CD8-positive, alpha-beta memory T cell (primary cell): ENCODE results near the gene DOCK3. TPM values are rescaled to one million over a fixed set of nuclear protein-coding genes. Genes with fewer than 3 reads are reported as not detected.

Source experiments
- CTCF ChIA-PET: fragments of 350-600 bp; sonication (Branson Sonifier 250); formaldehyde crosslinking; loops from one replicate; lab custom pipeline; 2021; ENCODE audit warnings: antibody characterized with exemption; lab: Charles Lee
- POLR2A ChIA-PET: fragments of 350-600 bp; sonication (Branson Sonifier 250); formaldehyde crosslinking; loops from one replicate; lab custom pipeline; 2021; ENCODE audit warnings: antibody characterized with exemption; lab: Charles Lee
- DNase-seq, 5 donors: peaks; one replicate each; pipeline versions ENCODE4 v3.0.0 to v3.0.0-alpha.2; 2020 to 2022; ENCODE audit warnings: mixed read lengths in 1 of 5
- H3K27ac ChIP-seq: one replicate; pipeline ENCODE4 v1.7.0; 2013; ENCODE audit warnings: low read depth, mild to moderate bottlenecking, low read length, moderate library complexity
- H3K27me3 ChIP-seq: 2 replicates; pipeline ENCODE4 v1.7.0; 2013; ENCODE audit warnings: low read length, mild to moderate bottlenecking; ENCODE audit not compliant: insufficient read depth, poor library complexity, severe bottlenecking
- H3K36me3 ChIP-seq: 2 replicates; pipeline ENCODE4 v1.7.0; 2013; ENCODE audit warnings: mild to moderate bottlenecking, low read length, moderate library complexity; ENCODE audit not compliant: insufficient read depth
- H3K4me1 ChIP-seq: 2 replicates; pipeline ENCODE4 v1.7.0; 2013; ENCODE audit warnings: mild to moderate bottlenecking, low read length, moderate library complexity; ENCODE audit not compliant: insufficient read depth
- H3K4me3 ChIP-seq: 2 replicates; pipeline ENCODE4 v1.7.0; 2013; ENCODE audit warnings: mild to moderate bottlenecking, low read length
- H3K9me3 ChIP-seq: 2 replicates; pipeline ENCODE4 v1.7.0; 2013; ENCODE audit warnings: mild to moderate bottlenecking, low read length
- H3K27ac Mint-ChIP-seq, 8 donors: one replicate each; pipeline ENCODE4 v1.8.0; 2020 to 2021; ENCODE audit warnings: mixed read lengths in 8 of 8, mild to moderate bottlenecking in 6 of 8, inconsistent platforms in 3 of 8, moderate library complexity in 3 of 8
- H3K27me3 Mint-ChIP-seq, 2 donors: one replicate each; pipeline ENCODE4 v1.8.0; 2020 to 2021; ENCODE audit warnings: mixed read lengths in 2 of 2, mild to moderate bottlenecking in 1 of 2, moderate library complexity in 1 of 2
- H3K36me3 Mint-ChIP-seq, 3 donors: one replicate each; pipeline ENCODE4 v1.8.0; 2020 to 2021; ENCODE audit warnings: mixed read lengths in 3 of 3, inconsistent platforms in 1 of 3, mild to moderate bottlenecking in 1 of 3
- H3K4me1 Mint-ChIP-seq, 3 donors: one replicate each; pipeline ENCODE4 v1.8.0; 2020 to 2021; ENCODE audit warnings: mixed read lengths in 3 of 3, inconsistent platforms in 1 of 3, mild to moderate bottlenecking in 1 of 3
- H3K4me3 Mint-ChIP-seq, 7 donors: one replicate each; pipeline ENCODE4 v1.8.0; 2020 to 2021; ENCODE audit warnings: mixed read lengths in 7 of 7, mild to moderate bottlenecking in 6 of 7, moderate library complexity in 4 of 7, inconsistent platforms in 2 of 7
- H3K9me3 Mint-ChIP-seq, 5 donors: one replicate each; pipeline ENCODE4 v1.8.0; 2020 to 2022; ENCODE audit warnings: mixed read lengths in 5 of 5, mild to moderate bottlenecking in 3 of 5, moderate library complexity in 2 of 5, inconsistent platforms in 1 of 5
- polyA plus RNA-seq: library from polyadenylated mRNA; unstranded; fragments of 300-500 nt; fragmentation: Illumina TruSeq; gene quantifications from one replicate; pipeline ENCODE4 v1.2.3, GENCODE V29; 2021
- total RNA-seq, 2 experiments: library from RNA; stranded (reverse); gene quantifications; one replicate each; pipeline ENCODE4 v1.2.3, GENCODE V29; 2021

The DOCK3 gene
- total and polyA plus RNA-seq, 3 experiments from 2014 or later: 0.16 to 2.1 (median 2.0) TPM

- no peaks in the 10 kb centered on the region for H3K36me3 ChIP-seq
- Mint-ChIP-seq H3K27me3 (peaks cover 0 to 8% of the 10 kb centered on the region in 2 donors), H3K4me3 (no peak overlapping the region), H3K9me3 (peaks cover 13 to 22% (median 15%) of the 10 kb centered on the region in 5 donors), H3K27ac (no peak overlapping the region), H3K4me1 (no peaks in the 10 kb centered on the region), H3K36me3 (peaks cover 0 to 22% (median 0%) of the 10 kb centered on the region in 3 donors)
- CTCF ChIA-PET: no interaction called here
- POLR2A ChIA-PET: no interaction called here
- H3K9me3 ChIP-seq: no peaks in the 10 kb centered on the region
- no peak for DNase-seq
- H3K27me3 ChIP-seq: no peaks in the 10 kb centered on the region
- no peak overlapping the region for H3K27ac ChIP-seq
- H3K4me1 ChIP-seq: no peaks in the 10 kb centered on the region
- H3K4me3 ChIP-seq: no peak overlapping the region
Measured at GRCh38 chr3:50806806-50807205, 132.1 kb downstream of the DOCK3 start.

- Histone ChIP-seq H3K36me3 (no peaks in the 10 kb centered on the region), H3K4me3 (no peak overlapping the region), H3K27ac (no peak overlapping the region), H3K27me3 (no peaks in the 10 kb centered on the region), H3K4me1 (no peaks in the 10 kb centered on the region), H3K9me3 (no peaks in the 10 kb centered on the region)
- Mint-ChIP-seq H3K9me3 (peaks cover 8 to 17% (median 11%) of the 10 kb centered on the region in 5 donors), H3K4me1 (no peaks in the 10 kb centered on the region), H3K36me3 (peaks cover 0 to 17% (median 0%) of the 10 kb centered on the region in 3 donors), H3K27ac (no peak overlapping the region), H3K4me3 (no peak overlapping the region), H3K27me3 (peaks cover 0 to 8% of the 10 kb centered on the region in 2 donors)
- CTCF ChIA-PET: no interaction called here
- DNase-seq: no peak
- POLR2A ChIA-PET: no interaction called here
Measured at GRCh38 chr3:50807266-50807665, 132.5 kb downstream of the DOCK3 start.

- CTCF ChIA-PET: no interaction called here
- POLR2A ChIA-PET: no interaction called here
- no peak overlapping the region for H3K4me3 Mint-ChIP-seq
Measured at GRCh38 chr3:50811893-50812292, 137.2 kb downstream of the DOCK3 start.

GRCh38 chr3:50815844-50816243 is 141.1 kb downstream of the DOCK3 start:
- Histone ChIP-seq H3K36me3 (no peaks in the 10 kb centered on the region), H3K4me3 (no peak overlapping the region), H3K4me1 (no peaks in the 10 kb centered on the region), H3K27me3 (no peaks in the 10 kb centered on the region), H3K27ac (no peak overlapping the region), H3K9me3 (no peaks in the 10 kb centered on the region)
- Mint-ChIP-seq H3K27me3 (no peaks in the 10 kb centered on the region), H3K4me1 (no peaks in the 10 kb centered on the region), H3K27ac (no peak overlapping the region), H3K9me3 (no peaks in the 10 kb centered on the region), H3K4me3 (no peak overlapping the region), H3K36me3 (no peaks in the 10 kb centered on the region)
- ChIA-PET POLR2A (no interaction called here), CTCF (no interaction called here)
- DNase-seq: no peak

More at GRCh38 chr3:50811893-50812292, 137.2 kb downstream of the DOCK3 start:
- DNase-seq: no peak
- no peaks in the 10 kb centered on the region for H3K36me3 ChIP-seq
- peaks cover 0 to 5% (median 0%) of the 10 kb centered on the region in 3 donors for H3K36me3 Mint-ChIP-seq
- H3K4me1 Mint-ChIP-seq: no peaks in the 10 kb centered on the region
- no peak overlapping the region for H3K4me3 ChIP-seq
- no peaks in the 10 kb centered on the region for H3K27me3 ChIP-seq
- H3K27ac Mint-ChIP-seq: no peak overlapping the region
- no peaks in the 10 kb centered on the region for H3K9me3 ChIP-seq
- H3K27ac ChIP-seq: no peak overlapping the region
- H3K9me3 Mint-ChIP-seq: no peaks in the 10 kb centered on the region
- H3K4me1 ChIP-seq: no peaks in the 10 kb centered on the region
- H3K27me3 Mint-ChIP-seq: peaks cover 0 to 1% of the 10 kb centered on the region in 2 donors

GRCh38 chr3:50816894-50817293 is 142.2 kb downstream of the DOCK3 start:
- Histone ChIP-seq H3K36me3 (no peaks in the 10 kb centered on the region), H3K4me3 (no peak overlapping the region), H3K27me3 (no peaks in the 10 kb centered on the region), H3K9me3 (no peaks in the 10 kb centered on the region), H3K27ac (no peak overlapping the region), H3K4me1 (no peaks in the 10 kb centered on the region)
- H3K36me3 Mint-ChIP-seq: no peaks in the 10 kb centered on the region
- H3K27ac Mint-ChIP-seq: no peak overlapping the region
- no peak overlapping the region for H3K4me3 Mint-ChIP-seq
- CTCF ChIA-PET: no interaction called here
- no peaks in the 10 kb centered on the region for H3K4me1 Mint-ChIP-seq
- POLR2A ChIA-PET: no interaction called here
- H3K27me3 Mint-ChIP-seq: no peaks in the 10 kb centered on the region
- no peak for DNase-seq
- no peaks in the 10 kb centered on the region for H3K9me3 Mint-ChIP-seq

- CTCF ChIA-PET: no interaction called here
- H3K27ac ChIP-seq: no peak overlapping the region
- no peak overlapping the region for H3K4me3 ChIP-seq
- H3K27me3 ChIP-seq: no peaks in the 10 kb centered on the region
- no peak overlapping the region for H3K27ac Mint-ChIP-seq
- H3K9me3 Mint-ChIP-seq: no peaks in the 10 kb centered on the region
- no peaks in the 10 kb centered on the region for H3K27me3 Mint-ChIP-seq
- H3K4me3 Mint-ChIP-seq: no peak overlapping the region
- POLR2A ChIA-PET: no interaction called here
- H3K36me3 Mint-ChIP-seq: no peaks in the 10 kb centered on the region
- H3K9me3 ChIP-seq: no peaks in the 10 kb centered on the region
- DNase-seq: no peak
- H3K36me3 ChIP-seq: no peaks in the 10 kb centered on the region
- H3K4me1 ChIP-seq: no peaks in the 10 kb centered on the region
- no peaks in the 10 kb centered on the region for H3K4me1 Mint-ChIP-seq
Measured at GRCh38 chr3:50817756-50818529, 143.2 kb downstream of the DOCK3 start.

- Mint-ChIP-seq H3K9me3 (no peaks in the 10 kb centered on the region), H3K27me3 (peaks cover 0 to 6% of the 10 kb centered on the region in 2 donors), H3K4me3 (no peak overlapping the region), H3K27ac (peak overlapping the region in 1 of 8 donors; percentile 64), H3K36me3 (no peaks in the 10 kb centered on the region), H3K4me1 (no peaks in the 10 kb centered on the region)
- H3K27ac ChIP-seq: no peak overlapping the region
- H3K27me3 ChIP-seq: no peaks in the 10 kb centered on the region
- H3K4me1 ChIP-seq: no peaks in the 10 kb centered on the region
- POLR2A ChIA-PET: no interaction called here
- H3K36me3 ChIP-seq: no peaks in the 10 kb centered on the region
- H3K9me3 ChIP-seq: no peaks in the 10 kb centered on the region
- DNase-seq: no peak
- no peak overlapping the region for H3K4me3 ChIP-seq
- CTCF ChIA-PET: no interaction called here
Measured at GRCh38 chr3:50819882-50820281, 145.2 kb downstream of the DOCK3 start.

GRCh38 chr3:50825841-50826240 is 151.1 kb downstream of the DOCK3 start:
- H3K9me3 Mint-ChIP-seq: no peaks in the 10 kb centered on the region
- Histone ChIP-seq H3K27me3 (no peaks in the 10 kb centered on the region), H3K4me3 (no peak overlapping the region), H3K4me1 (no peaks in the 10 kb centered on the region), H3K9me3 (no peaks in the 10 kb centered on the region), H3K36me3 (no peaks in the 10 kb centered on the region), H3K27ac (no peak overlapping the region)
- no peaks in the 10 kb centered on the region for H3K36me3 Mint-ChIP-seq
- DNase-seq: no peak
- POLR2A ChIA-PET: no interaction called here
- H3K4me1 Mint-ChIP-seq: no peaks in the 10 kb centered on the region
- CTCF ChIA-PET: no interaction called here
- H3K4me3 Mint-ChIP-seq: no peak overlapping the region
- H3K27me3 Mint-ChIP-seq: peaks cover 2 to 6% of the 10 kb centered on the region in 2 donors
- no peak overlapping the region for H3K27ac Mint-ChIP-seq
